Erythroblast (primary cell): ENCODE measurements around the gene ADAMTS19.

Source experiments
- GATA1 ChIP-seq: IDR thresholded peaks from 2 replicates; pipeline ENCODE4 v1.6.1; 2011; ENCODE audit warnings: low read depth, mild to moderate bottlenecking, control low read depth, low read length, moderate library complexity
- POLR2A ChIP-seq: IDR thresholded peaks from 2 replicates; pipeline ENCODE4 v1.6.1; 2011; ENCODE audit warnings: mild to moderate bottlenecking, low read length

GRCh38 chr5:129748913-129749880 lies 289.1 kb downstream of the ADAMTS19 start:
- TF ChIP-seq POLR2A, result no peak
- TF ChIP-seq GATA1, result no peak
